ENCODE measurements around the gene CDCP1.

DNA sequence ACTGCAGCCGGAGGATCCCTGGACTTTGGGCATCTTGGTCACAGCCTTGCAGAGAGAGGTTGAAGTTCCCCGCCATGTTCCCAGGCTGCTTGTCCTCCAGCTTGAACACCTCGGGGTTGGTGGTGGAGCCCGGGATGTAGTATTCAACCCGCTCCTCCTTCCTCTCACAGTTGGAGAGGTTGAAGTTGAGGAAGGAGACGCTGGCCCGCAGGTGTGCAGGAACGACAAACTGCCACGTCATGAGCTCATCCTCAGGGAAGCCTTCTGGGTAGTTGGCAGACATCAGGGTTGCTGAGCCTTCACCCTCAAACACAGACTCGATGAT, 35.7 kb downstream of the CDCP1 start:
- TF ChIP-seq GATA3 (IDR thresholded peaks at IDR 0.05; ENCODE audit: low read depth, low read length) (no peak), GATA2 (IDR thresholded peaks at IDR 0.05; ENCODE audit: low read depth, low read length) (no peak)

Measured in SH-SY5Y (cell line).